Stimulated activated CD8-positive, alpha-beta memory T cell treated with anti-CD3 and anti-CD28 coated beads, Interleukin-12 subunit alpha, Interleukin-12 subunit beta, amount 100 ng/mL, for 1 hour (primary cell): ENCODE data around the gene INCA1.
A peak's percentile ranks its signal among the peaks of the same experiment; 100 is the strongest.
"Not testable (repeated sequence)": the region's sequence is repeated elsewhere in the genome, so short reads cannot be mapped to it uniquely, and the experiment has no call there.

Experiments used
- DNase-seq: peaks from one replicate; pipeline ENCODE4 v3.0.0-alpha.2; 2020; ENCODE audit warnings: low read depth

INCA1 gene

GRCh38 chr17:4997302-4998026, at the start of gene INCA1, which contains the start of gene KIF1C:
Gene INCA1, minus strand, starts transcription at chr17:4997522. Its CDS starts 3,085 bp downstream, at chr17:4994437.
Gene KIF1C, plus strand, starts transcription at chr17:4997950. Its CDS starts 2,297 bp downstream, at chr17:5000247.
- DNase-seq = peak; percentile 81

GRCh38 chr17:5045496-5045895, 48.2 kb upstream of the INCA1 start:
- no peak for DNase-seq

GRCh38 chr17:5044630-5045029, 47.3 kb upstream of the INCA1 start:
- no peak for DNase-seq

- DNase-seq = no peak
Observed at GRCh38 chr17:5043524-5043923, 46.2 kb upstream of the INCA1 start.

- DNase-seq = no peak
Observed at GRCh38 chr17:5042157-5043022, 45.1 kb upstream of the INCA1 start.

- DNase-seq = no peak
Observed at GRCh38 chr17:5035315-5035714, 38.0 kb upstream of the INCA1 start, which contains the start of gene SLC52A1. Gene SLC52A1, minus strand, starts transcription at chr17:5035426. Its CDS starts 820 bp downstream, at chr17:5034606.

- DNase-seq = no peak
Observed at GRCh38 chr17:5034651-5035050, 37.3 kb upstream of the INCA1 start.

- DNase-seq = no peak
Observed at GRCh38 chr17:5034063-5034462, 36.7 kb upstream of the INCA1 start.

- DNase-seq = no peak
Observed at GRCh38 chr17:5033352-5034015, 36.2 kb upstream of the INCA1 start.

- DNase-seq = no peak
Observed at GRCh38 chr17:5032865-5033264, 35.5 kb upstream of the INCA1 start.

- peak; percentile 73 for DNase-seq
Observed at GRCh38 chr17:5031365-5032082, 34.2 kb upstream of the INCA1 start.

GRCh38 chr17:5030168-5030567, 32.8 kb upstream of the INCA1 start:
- not testable (repeated sequence) for DNase-seq

- no peak for DNase-seq
Observed at GRCh38 chr17:5027916-5028315, 30.6 kb upstream of the INCA1 start.

GRCh38 chr17:5027299-5027698, 30.0 kb upstream of the INCA1 start:
- no peak for DNase-seq

GRCh38 chr17:5024604-5025003, 27.3 kb upstream of the INCA1 start:
- no peak for DNase-seq

GRCh38 chr17:5023588-5024147, 26.3 kb upstream of the INCA1 start:
- DNase-seq = no peak

GRCh38 chr17:5022171-5022711, 24.9 kb upstream of the INCA1 start:
- no peak for DNase-seq

- no peak for DNase-seq
Observed at GRCh38 chr17:5020502-5021023, 23.2 kb upstream of the INCA1 start.

GRCh38 chr17:5019475-5019956, 22.2 kb upstream of the INCA1 start:
- peak; percentile 25 for DNase-seq

- no peak for DNase-seq
Observed at GRCh38 chr17:5014357-5014756, 17.0 kb upstream of the INCA1 start.

- no peak for DNase-seq
Observed at GRCh38 chr17:5011928-5012327, 14.6 kb upstream of the INCA1 start.
